EH (cell line): ENCODE results near the gene PIAS4.

Experiments used
- DNase-seq: peaks from one replicate; pipeline ENCODE4 v3.0.0-alpha.2; 2015; ENCODE audit warnings: low read depth

The PIAS4 gene

GRCh38 chr19:4023600-4024398, 16.3 kb downstream of the PIAS4 start:
- DNase-seq: no peak

GRCh38 chr19:4025317-4025716, 17.8 kb downstream of the PIAS4 start:
- no peak for DNase-seq

GRCh38 chr19:4027146-4027545, 19.6 kb downstream of the PIAS4 start:
- no peak for DNase-seq

- DNase-seq: no peak
These were observed 21.1 kb downstream of the PIAS4 start for GRCh38 chr19:4028334-4029246.

GRCh38 chr19:4029247-4029614, 21.7 kb downstream of the PIAS4 start:
- no peak for DNase-seq

GRCh38 chr19:4030552-4030951, 23.0 kb downstream of the PIAS4 start:
- no peak for DNase-seq

- DNase-seq: no peak
These were observed 23.4 kb downstream of the PIAS4 start for GRCh38 chr19:4030981-4031380.

- DNase-seq: no peak
These were observed 23.9 kb downstream of the PIAS4 start for GRCh38 chr19:4031420-4031819.

GRCh38 chr19:4032436-4032835, 24.9 kb downstream of the PIAS4 start:
- DNase-seq: no peak

- DNase-seq: no peak
These were observed 25.8 kb downstream of the PIAS4 start for GRCh38 chr19:4033028-4033956.

GRCh38 chr19:4034048-4035017, 26.8 kb downstream of the PIAS4 start:
- DNase-seq: no peak

- DNase-seq: no peak
These were observed 27.6 kb downstream of the PIAS4 start for GRCh38 chr19:4035018-4035566.

GRCh38 chr19:4035582-4035981, 28.0 kb downstream of the PIAS4 start:
- DNase-seq: no peak

GRCh38 chr19:4036576-4037300, 29.2 kb downstream of the PIAS4 start:
- no peak for DNase-seq

GRCh38 chr19:4037301-4037949, 29.9 kb downstream of the PIAS4 start:
- no peak for DNase-seq

- no peak for DNase-seq
These were observed 30.5 kb downstream of the PIAS4 start for GRCh38 chr19:4038057-4038456.

- no peak for DNase-seq
These were observed 31.3 kb downstream of the PIAS4 start for GRCh38 chr19:4038661-4039423.

GRCh38 chr19:4042064-4042730, 34.7 kb downstream of the PIAS4 start:
- DNase-seq: no peak
